ENCODE data around the gene REEP6.
"Not testable (repeated sequence)": the region's sequence is repeated elsewhere in the genome, so short reads cannot be mapped to it uniquely, and the experiment has no call there.

Gene REEP6

GRCh38 chr19:1526066-1526778, 35.2 kb downstream of the REEP6 start:
- DNase-seq, result no peak

DNA sequence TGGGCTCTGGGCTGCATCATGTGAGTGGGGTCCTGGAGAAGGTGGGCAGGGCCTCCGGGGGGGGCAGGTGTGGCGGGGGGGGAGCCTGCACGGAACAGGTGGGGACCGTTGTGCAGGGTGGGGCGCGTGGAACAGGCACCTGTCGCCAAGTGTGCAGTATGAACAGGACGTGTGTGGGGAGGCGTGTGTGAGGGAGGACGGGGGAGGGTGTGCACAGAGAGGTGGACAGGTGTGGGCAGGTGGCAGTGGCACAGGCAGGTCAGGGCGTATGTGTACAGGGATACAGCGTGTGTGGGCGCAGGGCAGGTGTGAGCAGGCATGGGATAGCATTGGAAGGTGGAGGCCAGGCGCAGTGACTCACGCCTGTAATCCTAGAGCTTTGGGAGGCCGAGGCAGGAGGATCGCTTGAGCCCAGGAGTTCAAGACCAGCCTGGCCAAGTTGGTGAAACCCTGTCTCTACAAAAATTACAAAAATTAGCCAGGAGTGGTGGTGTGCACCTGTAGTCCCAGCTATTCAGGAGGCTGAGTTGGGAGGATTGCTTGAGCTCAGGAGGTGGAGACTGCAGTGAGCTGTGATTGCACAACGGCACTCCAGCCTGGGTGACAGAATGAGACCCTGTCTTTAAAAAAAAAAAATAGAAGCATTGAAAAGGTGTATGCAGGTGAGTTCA, 36.1 kb downstream of the REEP6 start:
- DNase-seq, result no peak

- no peak for DNase-seq
These were observed 36.8 kb downstream of the REEP6 start for GRCh38 chr19:1527650-1528309.

DNA sequence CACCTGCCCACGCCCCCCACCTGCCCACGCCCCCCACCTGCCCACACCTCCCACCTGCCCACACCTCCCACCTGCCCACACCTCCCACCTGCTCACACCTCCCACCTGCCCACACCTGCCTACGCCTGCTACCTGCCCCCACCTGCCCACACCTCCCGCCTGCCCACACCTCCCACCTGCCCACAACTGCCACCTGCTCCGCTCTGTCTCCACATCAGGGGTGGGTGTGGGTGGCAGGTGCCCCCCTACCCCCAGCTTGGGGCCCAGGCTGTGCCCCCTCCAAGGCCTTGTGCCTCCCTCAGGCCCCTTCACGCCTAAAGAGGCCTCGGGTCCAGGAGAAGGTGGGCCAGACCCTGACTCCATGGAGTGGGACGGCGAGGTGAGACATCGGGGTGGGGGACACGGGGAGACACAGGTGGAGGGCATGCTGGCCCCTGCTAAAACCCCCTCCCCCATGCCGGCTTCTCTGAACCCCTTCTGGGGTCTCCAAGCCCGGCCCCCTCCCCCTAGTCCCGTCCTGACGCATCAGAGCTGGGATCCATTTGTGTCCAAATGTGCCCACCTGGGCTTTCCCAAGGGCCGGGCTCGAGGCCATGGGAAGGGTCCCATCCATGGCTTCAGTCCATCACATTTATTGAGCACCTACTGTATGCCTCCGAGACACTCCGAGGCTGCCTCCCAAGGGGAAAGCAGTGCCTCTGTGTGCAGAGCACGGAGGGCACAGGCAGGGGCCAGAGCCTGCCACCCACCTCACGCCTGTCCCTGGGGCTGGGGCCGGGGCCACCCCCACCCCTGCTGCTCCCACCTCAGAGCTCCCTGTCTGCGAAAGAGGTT, 37.8 kb downstream of the REEP6 start:
- no peak for DNase-seq

DNA sequence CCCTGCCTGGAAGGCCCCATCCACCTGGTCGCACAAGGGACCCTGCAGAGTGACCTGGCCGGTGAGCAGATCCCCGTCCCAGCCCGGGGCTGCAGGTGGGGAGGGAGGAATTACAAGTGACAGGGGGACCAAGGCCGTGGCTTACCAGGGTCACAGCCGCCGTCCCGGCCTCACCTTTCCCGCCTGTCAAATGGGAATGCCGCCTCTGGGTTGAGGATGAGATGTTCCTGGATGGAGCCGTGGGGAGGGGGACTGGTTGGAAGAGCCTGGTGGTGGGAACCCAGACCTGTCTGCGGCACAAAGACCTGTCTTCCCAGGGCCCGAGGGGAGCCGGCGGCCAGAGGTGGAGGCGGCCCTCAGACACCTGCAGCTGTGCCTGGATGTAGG, 38.4 kb downstream of the REEP6 start:
- DNase-seq, result no peak

GRCh38 chr19:1530856-1531255, 39.9 kb downstream of the REEP6 start:
- DNase-seq, result not testable (repeated sequence)

DNA sequence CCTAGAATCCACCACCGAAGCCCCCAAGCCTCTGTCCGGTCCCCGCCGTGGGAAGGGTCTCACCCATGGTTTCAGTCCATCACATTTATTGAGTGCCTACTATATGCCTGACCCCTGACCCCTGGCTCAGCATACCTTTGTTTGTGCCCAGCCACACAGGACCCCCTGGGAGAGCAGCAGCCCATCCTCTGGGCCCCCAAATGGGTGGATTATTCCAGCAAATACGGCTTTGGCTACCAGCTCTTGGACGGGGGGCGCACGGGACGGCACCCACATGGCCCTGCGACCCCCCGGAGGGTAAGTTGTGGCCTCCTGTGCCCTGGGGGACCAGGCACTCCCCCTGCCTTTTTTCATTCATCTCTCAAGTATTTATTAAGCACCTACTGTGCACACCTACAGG, 40.6 kb downstream of the REEP6 start:
- no peak for DNase-seq

DNA sequence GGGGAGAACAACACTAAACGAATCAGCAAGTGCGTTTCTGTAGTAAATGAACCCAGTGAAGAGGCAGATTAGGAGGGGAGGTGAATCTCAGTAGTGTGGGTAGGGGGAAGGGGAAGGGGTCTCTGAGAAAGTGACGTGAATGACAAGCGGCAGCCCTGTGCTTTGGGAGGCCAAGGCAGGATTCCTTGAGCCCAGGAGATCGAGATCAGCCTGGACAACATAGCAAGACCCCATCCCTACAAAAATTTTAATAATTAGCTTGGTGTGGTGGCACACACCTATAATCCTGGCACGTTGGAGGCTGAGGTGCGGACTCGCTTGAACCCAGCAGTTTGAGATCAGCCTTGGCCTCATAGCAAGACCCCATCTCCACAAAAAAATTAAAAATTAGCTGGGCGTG, 41.0 kb downstream of the REEP6 start:
- DNase-seq, result no peak

- no peak for DNase-seq
These were observed 42.6 kb downstream of the REEP6 start for GRCh38 chr19:1533510-1534150.

GRCh38 chr19:1534972-1535371, 44.0 kb downstream of the REEP6 start:
- no peak for DNase-seq

- not testable (repeated sequence) for DNase-seq
These were observed 44.7 kb downstream of the REEP6 start for GRCh38 chr19:1535699-1536098.

DNA sequence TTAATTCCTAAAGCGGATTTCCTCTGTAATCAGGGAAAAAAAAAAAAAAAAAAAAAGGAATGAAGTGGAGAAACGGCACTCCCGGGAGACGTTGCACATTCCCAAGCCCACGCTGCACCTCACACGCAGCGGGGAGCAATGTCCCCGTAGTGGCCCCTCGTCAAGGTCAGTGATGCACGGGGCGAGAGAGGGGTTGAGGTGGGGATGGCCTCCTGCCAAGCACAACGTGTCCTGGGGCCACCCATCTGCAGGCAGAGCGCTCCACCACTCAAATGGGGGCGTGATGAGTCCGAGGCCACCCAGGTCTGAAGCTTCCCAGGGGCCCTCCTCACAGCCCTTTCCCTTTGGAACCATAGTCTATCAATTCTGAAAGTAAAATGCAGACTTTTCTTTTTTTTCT, 48.0 kb downstream of the REEP6 start:
- no peak for DNase-seq

GRCh38 chr19:1539749-1540148, 48.8 kb downstream of the REEP6 start:
- DNase-seq, result not testable (repeated sequence)

GRCh38 chr19:1540365-1540925, 49.5 kb downstream of the REEP6 start:
- no peak for DNase-seq

Measured in EL (cell line).